K562 treated with DMSO at 1 percent for 24 hours (cell line): ENCODE results near the gene HECW1. TPM values are rescaled to one million over a fixed set of nuclear protein-coding genes. Genes with fewer than 3 reads are reported as not detected.

Experiments
- total RNA-seq: library from RNA; unstranded; fragments of 300-600 nt; gene quantifications from 2 replicates; pipeline ENCODE4 v1.2.3, GENCODE V29; 2022; ENCODE audit warnings: low read depth; ENCODE audit not compliant: insufficient read depth

Gene HECW1
- total RNA-seq, result 0.17 and 1.1 TPM in 2 replicates

GRCh38 chr7:43112459-43112940, at the start of gene HECW1:
TSS of gene HECW1 (plus strand) at chr7:43112647. CDS start at chr7:43243906, 131,259 bp downstream.

GRCh38 chr7:43582503-43583423, 470.3 kb downstream of the HECW1 start, which contains the start of gene STK17A:
TSS of gene STK17A (plus strand) at chr7:43583108. CDS start at chr7:43583244, 136 bp downstream.

Other genes starting within 250 kb of the HECW1 start
- gene C7orf25, start 200.6 kb upstream of the HECW1 start, total RNA-seq, result 3.8 and 4.3 TPM in 2 replicates
- 116 and 120 TPM in 2 replicates for gene PSMA2, start 180.5 kb upstream of the HECW1 start, total RNA-seq
- gene MRPL32, start 180.3 kb upstream of the HECW1 start, total RNA-seq, result 35.6 and 39.8 TPM in 2 replicates